ENCODE data around the gene NUP210.

Gene NUP210

GRCh38 chr3:13346481-13347389, 73.4 kb downstream of the NUP210 start:
- no peak overlapping the region for H3K4me3 Mint-ChIP-seq
- peaks cover 54% of the 10 kb centered on the region for H3K4me1 Mint-ChIP-seq (ENCODE audit: low read depth)
- H3K27ac Mint-ChIP-seq: peak overlapping the region; percentile 75
- H3K27me3 Mint-ChIP-seq: no peaks in the 10 kb centered on the region
- no peaks in the 10 kb centered on the region for H3K9me3 Mint-ChIP-seq
- H3K36me3 Mint-ChIP-seq (ENCODE audit: low read depth): peaks cover 81% of the 10 kb centered on the region

GRCh38 chr3:13345772-13346171, 74.3 kb downstream of the NUP210 start:
- peaks cover 49% of the 10 kb centered on the region for H3K4me1 Mint-ChIP-seq (ENCODE audit: low read depth)
- H3K9me3 Mint-ChIP-seq: no peaks in the 10 kb centered on the region
- H3K27me3 Mint-ChIP-seq: no peaks in the 10 kb centered on the region
- H3K27ac Mint-ChIP-seq: peak overlapping the region; percentile 75
- no peak overlapping the region for H3K4me3 Mint-ChIP-seq
- peaks cover 80% of the 10 kb centered on the region for H3K36me3 Mint-ChIP-seq (ENCODE audit: low read depth)

DNA sequence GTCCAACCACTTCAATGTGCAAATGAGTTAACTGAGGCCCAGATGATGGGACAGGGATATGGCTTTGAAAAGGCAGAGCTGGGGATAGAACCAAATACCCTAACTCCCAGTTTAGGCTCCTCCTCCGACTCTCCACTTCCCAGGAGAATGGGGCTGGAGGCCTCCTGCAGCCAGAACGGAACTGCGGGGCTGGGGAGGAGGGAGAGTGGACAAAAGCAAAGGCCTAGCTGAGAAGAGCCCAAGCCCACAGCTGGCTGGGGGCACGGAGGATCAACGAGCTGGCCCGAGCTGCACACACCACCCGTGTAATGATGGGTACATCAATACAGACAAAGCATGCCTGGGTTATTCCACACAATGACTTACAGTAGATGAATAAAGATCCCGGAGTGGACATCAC, 74.8 kb downstream of the NUP210 start:
- Mint-ChIP-seq H3K36me3 (ENCODE audit: low read depth) (peaks cover 76% of the 10 kb centered on the region), H3K4me3 (no peak overlapping the region), H3K4me1 (ENCODE audit: low read depth) (peaks cover 46% of the 10 kb centered on the region), H3K27me3 (no peaks in the 10 kb centered on the region), H3K27ac (no peak overlapping the region), H3K9me3 (no peaks in the 10 kb centered on the region)

GRCh38 chr3:13344663-13345062, 75.5 kb downstream of the NUP210 start:
- H3K27me3 Mint-ChIP-seq: no peaks in the 10 kb centered on the region
- peak overlapping the region; percentile 71 for H3K27ac Mint-ChIP-seq
- no peak overlapping the region for H3K4me3 Mint-ChIP-seq
- peaks cover 40% of the 10 kb centered on the region for H3K4me1 Mint-ChIP-seq (ENCODE audit: low read depth)
- no peaks in the 10 kb centered on the region for H3K9me3 Mint-ChIP-seq
- H3K36me3 Mint-ChIP-seq (ENCODE audit: low read depth): peaks cover 70% of the 10 kb centered on the region

- Mint-ChIP-seq H3K27me3 (no peaks in the 10 kb centered on the region), H3K9me3 (no peaks in the 10 kb centered on the region), H3K27ac (no peak overlapping the region), H3K4me1 (ENCODE audit: low read depth) (peaks cover 30% of the 10 kb centered on the region), H3K36me3 (ENCODE audit: low read depth) (peaks cover 71% of the 10 kb centered on the region), H3K4me3 (no peak overlapping the region)
Observed at GRCh38 chr3:13343601-13344000, 76.5 kb downstream of the NUP210 start.

GRCh38 chr3:13341229-13341905, 78.8 kb downstream of the NUP210 start:
- Mint-ChIP-seq H3K4me3 (no peak overlapping the region), H3K27me3 (no peaks in the 10 kb centered on the region), H3K4me1 (ENCODE audit: low read depth) (peaks cover 8% of the 10 kb centered on the region), H3K27ac (no peak overlapping the region), H3K36me3 (ENCODE audit: low read depth) (peaks cover 69% of the 10 kb centered on the region), H3K9me3 (no peaks in the 10 kb centered on the region)

DNA sequence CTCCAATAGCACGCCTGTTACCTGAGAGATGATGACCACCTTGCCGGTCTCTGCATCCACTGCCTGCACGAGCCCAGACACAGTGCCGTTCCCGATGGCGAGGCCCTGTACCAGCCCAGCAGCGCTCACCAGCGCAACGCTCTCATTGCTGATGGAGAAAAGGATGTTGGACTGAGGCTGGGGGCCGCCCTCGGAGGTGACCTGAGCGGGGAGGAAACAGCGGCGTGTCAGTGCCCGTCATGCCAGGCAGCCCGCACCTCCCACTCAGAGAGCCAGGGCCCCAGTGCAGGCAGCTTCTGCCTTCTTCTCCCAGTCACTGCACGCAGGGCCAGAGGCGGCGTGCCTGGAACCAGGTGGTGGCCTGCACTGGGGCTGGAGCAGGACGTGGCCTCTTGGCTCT, 80.3 kb downstream of the NUP210 start:
- H3K4me3 Mint-ChIP-seq: no peak overlapping the region
- H3K36me3 Mint-ChIP-seq (ENCODE audit: low read depth): peaks cover 60% of the 10 kb centered on the region
- H3K9me3 Mint-ChIP-seq: no peaks in the 10 kb centered on the region
- no peak overlapping the region for H3K27ac Mint-ChIP-seq
- H3K27me3 Mint-ChIP-seq: no peaks in the 10 kb centered on the region
- peaks cover 4% of the 10 kb centered on the region for H3K4me1 Mint-ChIP-seq (ENCODE audit: low read depth)

DNA sequence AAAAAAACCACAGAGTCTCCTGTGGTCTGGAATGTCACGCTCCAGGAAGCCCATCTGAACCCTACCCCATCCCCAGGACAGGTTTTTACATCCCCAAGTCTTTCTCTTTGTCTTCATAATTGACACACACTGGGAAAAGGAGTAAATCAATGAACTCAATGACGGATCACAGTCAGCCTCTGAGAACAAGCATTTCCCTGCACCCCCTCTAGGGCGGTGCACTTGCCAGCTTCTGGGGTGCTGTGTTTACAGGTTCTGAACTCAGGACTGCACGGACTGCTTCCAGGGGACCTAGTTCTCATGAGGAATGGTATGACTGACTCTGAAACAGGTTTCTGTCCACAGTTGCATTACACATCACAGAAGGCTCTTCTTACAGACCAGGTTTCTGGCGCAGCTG, 81.1 kb downstream of the NUP210 start:
- no peak overlapping the region for H3K4me3 Mint-ChIP-seq
- H3K27me3 Mint-ChIP-seq: no peaks in the 10 kb centered on the region
- peak overlapping the region; percentile 80 for H3K27ac Mint-ChIP-seq
- no peaks in the 10 kb centered on the region for H3K9me3 Mint-ChIP-seq
- H3K4me1 Mint-ChIP-seq (ENCODE audit: low read depth): peaks cover 2% of the 10 kb centered on the region
- H3K36me3 Mint-ChIP-seq (ENCODE audit: low read depth): peaks cover 57% of the 10 kb centered on the region

DNA sequence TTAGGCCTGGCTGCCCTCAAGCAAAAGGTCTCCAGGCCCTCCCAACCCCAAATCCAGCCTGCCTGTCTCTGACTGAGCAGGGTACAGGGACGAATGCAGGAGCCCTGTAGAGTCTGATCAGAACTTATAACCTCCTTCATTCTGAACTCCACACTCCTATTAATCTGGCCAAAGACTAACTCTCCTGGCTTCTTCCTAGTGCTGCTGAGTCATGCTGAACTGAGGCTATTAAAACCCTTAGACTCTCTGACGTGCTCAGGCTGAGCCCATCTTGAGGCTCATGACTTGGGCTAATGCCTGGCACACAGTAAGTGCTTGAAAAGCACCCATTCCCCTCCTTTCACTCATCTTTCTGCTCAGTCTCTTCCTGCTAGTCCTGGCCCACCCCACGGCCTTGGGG, 81.9 kb downstream of the NUP210 start:
- Mint-ChIP-seq H3K27ac (peak overlapping the region; percentile 80), H3K4me3 (no peak overlapping the region), H3K27me3 (no peaks in the 10 kb centered on the region), H3K4me1 (ENCODE audit: low read depth) (peaks cover 6% of the 10 kb centered on the region), H3K36me3 (ENCODE audit: low read depth) (peaks cover 59% of the 10 kb centered on the region), H3K9me3 (no peaks in the 10 kb centered on the region)

DNA sequence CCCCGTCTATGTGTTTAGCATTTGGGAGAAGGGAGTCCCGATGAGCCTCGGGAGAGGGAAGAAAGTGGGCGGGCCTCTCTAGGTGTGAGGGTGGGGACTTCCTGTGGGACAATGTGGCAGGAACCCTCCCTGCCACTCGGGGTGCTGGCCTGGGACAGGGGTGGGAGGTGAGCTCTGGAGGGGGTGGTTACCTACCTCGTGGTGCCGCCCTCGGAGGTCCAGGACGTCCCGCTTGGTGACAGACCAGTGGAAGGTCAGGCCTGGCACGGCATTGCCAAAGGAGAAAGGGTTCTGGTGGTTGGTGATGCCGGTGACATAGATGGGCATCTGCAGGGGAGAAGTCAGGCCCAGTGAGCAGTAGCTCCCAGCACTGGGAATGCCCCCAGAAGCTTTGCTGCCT, 83.5 kb downstream of the NUP210 start:
- no peak overlapping the region for H3K27ac Mint-ChIP-seq
- no peaks in the 10 kb centered on the region for H3K27me3 Mint-ChIP-seq
- H3K4me3 Mint-ChIP-seq: no peak overlapping the region
- H3K4me1 Mint-ChIP-seq (ENCODE audit: low read depth): peaks cover 14% of the 10 kb centered on the region
- H3K9me3 Mint-ChIP-seq: no peaks in the 10 kb centered on the region
- peaks cover 61% of the 10 kb centered on the region for H3K36me3 Mint-ChIP-seq (ENCODE audit: low read depth)

- no peaks in the 10 kb centered on the region for H3K27me3 Mint-ChIP-seq
Observed at GRCh38 chr3:13335503-13335902, 84.6 kb downstream of the NUP210 start.

DNA sequence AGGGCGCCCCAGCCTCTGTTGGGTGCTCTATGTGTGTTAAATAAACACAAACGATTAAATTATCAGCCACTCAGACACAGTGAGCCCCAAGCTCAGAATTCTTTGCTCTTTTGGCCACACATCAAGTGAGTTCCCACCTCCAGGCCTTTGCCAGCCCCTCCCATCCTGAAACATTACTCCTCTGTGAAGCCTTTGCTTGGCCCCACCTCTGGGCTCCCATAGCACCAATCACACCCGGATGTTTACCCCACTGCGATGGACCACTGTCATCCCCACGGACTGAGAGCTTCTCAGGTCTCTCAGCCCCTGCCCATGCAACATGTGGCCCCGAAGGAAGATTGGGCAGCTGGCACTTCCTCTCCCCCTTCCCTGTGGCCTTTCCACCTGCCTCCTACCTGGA, 85.1 kb downstream of the NUP210 start:
- peaks cover 69% of the 10 kb centered on the region for H3K36me3 Mint-ChIP-seq (ENCODE audit: low read depth)
- H3K9me3 Mint-ChIP-seq: no peaks in the 10 kb centered on the region
- no peaks in the 10 kb centered on the region for H3K27me3 Mint-ChIP-seq
- no peak overlapping the region for H3K4me3 Mint-ChIP-seq
- H3K4me1 Mint-ChIP-seq (ENCODE audit: low read depth): peaks cover 14% of the 10 kb centered on the region
- no peak overlapping the region for H3K27ac Mint-ChIP-seq

More at GRCh38 chr3:13335503-13335902, 84.6 kb downstream of the NUP210 start:
- no peaks in the 10 kb centered on the region for H3K9me3 Mint-ChIP-seq
- H3K4me3 Mint-ChIP-seq: no peak overlapping the region
- H3K36me3 Mint-ChIP-seq (ENCODE audit: low read depth): peaks cover 64% of the 10 kb centered on the region
- H3K27ac Mint-ChIP-seq: no peak overlapping the region
- H3K4me1 Mint-ChIP-seq (ENCODE audit: low read depth): peaks cover 14% of the 10 kb centered on the region

- H3K9me3 Mint-ChIP-seq: no peaks in the 10 kb centered on the region
- H3K27me3 Mint-ChIP-seq: no peaks in the 10 kb centered on the region
- H3K4me3 Mint-ChIP-seq: no peak overlapping the region
- H3K36me3 Mint-ChIP-seq (ENCODE audit: low read depth): peaks cover 74% of the 10 kb centered on the region
- peak overlapping the region; percentile 21 for H3K27ac Mint-ChIP-seq
- H3K4me1 Mint-ChIP-seq (ENCODE audit: low read depth): peaks cover 14% of the 10 kb centered on the region
Observed at GRCh38 chr3:13333236-13333897, 86.8 kb downstream of the NUP210 start.

DNA sequence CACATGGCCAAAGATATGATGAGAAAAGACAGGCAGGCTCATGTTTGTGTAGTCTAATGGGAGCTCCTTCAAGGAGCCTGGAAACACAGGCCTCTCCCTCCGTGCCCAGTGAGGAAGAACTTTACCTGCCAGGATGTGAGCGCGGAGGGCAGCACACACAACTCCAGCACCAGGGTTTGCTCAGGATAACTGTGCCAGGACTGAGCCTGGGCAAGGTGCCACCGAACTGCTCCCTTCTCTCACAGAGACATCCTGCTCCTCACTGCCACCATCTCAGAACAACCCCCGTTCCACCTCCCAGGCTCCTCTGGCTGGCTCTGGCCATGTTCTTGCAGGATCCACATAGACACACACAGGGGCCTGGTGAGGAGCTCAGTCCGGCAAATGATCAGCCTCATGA, 87.4 kb downstream of the NUP210 start:
- peaks cover 14% of the 10 kb centered on the region for H3K4me1 Mint-ChIP-seq (ENCODE audit: low read depth)
- peaks cover 75% of the 10 kb centered on the region for H3K36me3 Mint-ChIP-seq (ENCODE audit: low read depth)
- peak overlapping the region; percentile 67 for H3K27ac Mint-ChIP-seq
- no peak overlapping the region for H3K4me3 Mint-ChIP-seq
- H3K9me3 Mint-ChIP-seq: no peaks in the 10 kb centered on the region
- H3K27me3 Mint-ChIP-seq: no peaks in the 10 kb centered on the region

DNA sequence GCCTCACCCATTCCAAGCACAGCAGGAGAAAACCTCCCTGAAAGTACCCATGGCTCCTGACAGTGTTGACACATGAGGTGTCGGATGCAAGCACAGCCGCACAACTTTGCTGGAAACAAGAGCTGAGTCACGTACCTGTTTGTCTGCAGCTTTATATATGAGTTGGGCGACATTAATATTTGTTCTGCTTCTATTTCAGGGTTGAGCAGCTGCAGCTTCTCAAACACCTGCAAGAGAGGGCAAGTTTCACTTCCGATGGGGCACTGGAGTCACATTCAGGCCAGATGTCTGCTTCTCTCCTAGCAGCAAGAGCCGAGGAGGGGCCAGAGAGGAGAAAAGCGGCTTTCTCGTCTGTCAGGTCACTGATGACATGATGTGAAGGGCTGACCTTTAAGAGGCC, 88.0 kb downstream of the NUP210 start:
- peak overlapping the region; percentile 67 for H3K27ac Mint-ChIP-seq
- H3K36me3 Mint-ChIP-seq (ENCODE audit: low read depth): peaks cover 76% of the 10 kb centered on the region

More for the DNA sequence above, 88.0 kb downstream of the NUP210 start:
- no peak overlapping the region for H3K4me3 Mint-ChIP-seq
- H3K27me3 Mint-ChIP-seq: no peaks in the 10 kb centered on the region
- no peaks in the 10 kb centered on the region for H3K9me3 Mint-ChIP-seq
- H3K4me1 Mint-ChIP-seq (ENCODE audit: low read depth): peaks cover 14% of the 10 kb centered on the region
